Activated CD8-positive, alpha-beta T cell treated with anti-CD3 and anti-CD28 coated beads, Interleukin-2, amount 10 ng/mL, durations not matched to agents 7 days and 5 days (primary cell): ENCODE data around the gene FGF23. TPM values are rescaled to one million over a fixed set of nuclear protein-coding genes. Genes with fewer than 3 reads are reported as not detected.
A peak's percentile ranks its signal among the peaks of the same experiment; 100 is the strongest.
"Not testable (repeated sequence)": the region's sequence is repeated elsewhere in the genome, so short reads cannot be mapped to it uniquely, and the experiment has no call there.

Experiments used
- ATAC-seq: fragments of 150-1000 bp; cut with Tn5 transposase; one replicate; pipeline ENCODE4 v1.10.0; 2021; ENCODE audit warnings: moderate library complexity
- CTCF ChIA-PET: fragments of 350-600 bp; sonication (Branson Sonifier 250); formaldehyde crosslinking; loops from one replicate; lab custom pipeline; 2021; ENCODE audit warnings: antibody characterized with exemption; lab: Charles Lee
- POLR2A ChIA-PET: fragments of 350-600 bp; sonication (Branson Sonifier 250); formaldehyde crosslinking; loops from one replicate; lab custom pipeline; 2021; ENCODE audit warnings: antibody characterized with exemption; lab: Charles Lee
- DNase-seq: peaks from one replicate; pipeline ENCODE4 v3.0.0-alpha.2; 2020
- H3K27ac Mint-ChIP-seq: one replicate; pipeline ENCODE4 v1.8.0; 2021; ENCODE audit warnings: mild to moderate bottlenecking, mixed read lengths
- H3K27me3 Mint-ChIP-seq: one replicate; pipeline ENCODE4 v1.8.0; 2021; ENCODE audit warnings: low read depth, mixed read lengths
- H3K36me3 Mint-ChIP-seq: one replicate; pipeline ENCODE4 v1.8.0; 2021; ENCODE audit warnings: low read depth, mixed read lengths
- H3K4me1 Mint-ChIP-seq: one replicate; pipeline ENCODE4 v1.8.0; 2021; ENCODE audit warnings: low read depth, mixed read lengths
- H3K4me3 Mint-ChIP-seq: one replicate; pipeline ENCODE4 v1.8.0; 2021; ENCODE audit warnings: mild to moderate bottlenecking, mixed read lengths
- H3K9me3 Mint-ChIP-seq: one replicate; pipeline ENCODE4 v1.8.0; 2022; ENCODE audit warnings: mixed read lengths; ENCODE audit not compliant: insufficient read depth
- total RNA-seq, 2 experiments: library from RNA; stranded (reverse); gene quantifications; one replicate each; pipeline ENCODE4 v1.2.3, GENCODE V29; 2021

Gene FGF23
- total RNA-seq, 2 experiments from 2014 or later: not detected

DNA sequence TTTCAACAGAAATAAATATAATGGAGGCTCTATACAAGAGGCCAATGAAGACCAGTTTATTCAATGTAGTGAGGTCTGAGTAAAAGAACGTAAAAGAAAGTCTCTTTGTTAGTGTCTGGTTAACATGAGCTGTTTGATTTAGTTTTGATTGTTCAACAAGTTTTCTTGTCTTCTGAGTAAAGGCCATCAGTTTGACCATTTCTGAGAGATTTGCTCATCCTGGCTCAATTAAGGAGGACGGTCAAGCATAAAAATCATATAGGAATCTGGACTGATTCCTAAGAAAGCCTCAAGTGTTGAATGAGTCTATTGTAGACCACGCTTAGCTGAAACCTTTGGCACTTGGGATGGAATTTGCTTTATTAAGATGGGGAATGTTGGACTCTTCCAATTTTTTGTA lies 32.5 kb upstream of the FGF23 start:
- Mint-ChIP-seq H3K27ac (no peak overlapping the region), H3K4me3 (no peak overlapping the region), H3K27me3 (peaks cover 38% of the 10 kb centered on the region), H3K4me1 (peaks cover 24% of the 10 kb centered on the region), H3K9me3 (no peaks in the 10 kb centered on the region), H3K36me3 (no peaks in the 10 kb centered on the region)
- CTCF ChIA-PET: interaction anchor here (0.7 to 1.3 kb wide), 2 partner anchors 9 to 754 kb away, joined by 3 to 4 read pairs; no protein-coding TSS in a partner anchor
- DNase-seq: no peak
- POLR2A ChIA-PET: no interaction called here
- no peak for ATAC-seq

DNA sequence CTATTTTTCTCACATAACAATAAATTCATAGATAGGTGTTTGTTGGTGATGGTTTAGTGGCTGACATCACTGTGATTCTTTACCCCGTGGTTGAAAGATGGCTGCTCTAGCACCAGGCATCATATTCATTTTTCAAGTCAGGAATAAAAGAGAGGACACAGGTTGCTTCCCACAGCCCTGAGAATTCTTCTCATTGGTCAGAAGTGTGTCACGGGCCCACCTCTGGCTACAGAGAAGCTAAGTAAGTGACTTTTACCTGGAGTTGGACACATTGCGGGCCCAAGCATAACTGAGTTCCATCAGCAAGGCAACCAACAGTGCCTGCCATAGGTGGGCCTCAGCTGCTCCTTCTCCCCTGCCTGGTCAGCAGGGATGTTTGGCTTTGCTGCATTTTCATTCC lies 27.6 kb upstream of the FGF23 start:
- POLR2A ChIA-PET: no interaction called here
- Mint-ChIP-seq H3K4me3 (no peak overlapping the region), H3K27me3 (peaks cover 20% of the 10 kb centered on the region), H3K27ac (no peak overlapping the region), H3K9me3 (no peaks in the 10 kb centered on the region), H3K4me1 (no peaks in the 10 kb centered on the region), H3K36me3 (no peaks in the 10 kb centered on the region)
- DNase-seq (no peak), ATAC-seq (no peak)
- CTCF ChIA-PET: no interaction called here

DNA sequence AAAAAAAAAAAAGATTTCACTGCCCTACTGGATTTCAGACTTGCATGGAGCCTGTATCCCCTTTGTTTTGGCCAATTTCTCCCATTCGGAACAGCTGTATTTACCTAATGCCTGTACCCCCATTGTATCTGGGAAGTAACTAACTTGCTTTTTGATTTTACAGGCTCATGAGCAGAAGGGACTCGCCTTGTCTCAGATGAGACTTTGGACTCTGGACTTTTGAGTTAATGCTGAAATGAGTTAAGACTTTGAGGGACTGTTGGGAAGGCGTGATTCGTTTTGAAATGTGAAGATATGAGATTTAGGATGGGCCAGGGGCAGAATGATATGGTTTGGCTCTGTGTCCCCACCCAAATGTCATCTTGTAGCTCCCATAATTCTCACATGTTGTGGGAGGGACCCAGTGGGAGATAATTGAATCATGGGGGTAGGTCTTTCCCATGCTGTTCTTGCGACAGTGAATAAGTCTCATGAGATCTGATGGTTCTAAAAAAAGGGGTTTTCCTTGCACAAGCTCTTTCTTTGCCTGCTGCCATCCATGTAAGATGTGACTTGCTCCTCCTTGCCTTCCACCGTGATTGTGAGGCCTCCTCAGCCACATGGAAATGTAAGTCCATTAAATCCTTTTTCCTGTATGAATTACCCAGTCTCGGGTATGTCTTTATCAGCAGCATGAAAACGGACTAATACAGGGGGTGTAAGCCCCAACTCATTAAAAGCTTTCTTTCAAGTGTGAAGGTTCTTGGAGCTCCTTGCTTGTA lies 25.5 kb upstream of the FGF23 start:
- not testable (repeated sequence) for H3K4me1 Mint-ChIP-seq, H3K36me3 Mint-ChIP-seq, ATAC-seq, DNase-seq, H3K4me3 Mint-ChIP-seq, H3K27ac Mint-ChIP-seq, H3K9me3 Mint-ChIP-seq
- H3K27me3 Mint-ChIP-seq: peaks cover 18% of the 10 kb centered on the region
- ChIA-PET CTCF (interaction anchor here (1.4 to 1.7 kb wide), 2 partner anchors 16 to 49 kb away, joined by 3 to 5 read pairs; no protein-coding TSS in a partner anchor), POLR2A (interaction anchor here (0.6 kb wide), 1 partner anchor 127 kb away, joined by 3 read pairs; no protein-coding TSS in a partner anchor)

DNA sequence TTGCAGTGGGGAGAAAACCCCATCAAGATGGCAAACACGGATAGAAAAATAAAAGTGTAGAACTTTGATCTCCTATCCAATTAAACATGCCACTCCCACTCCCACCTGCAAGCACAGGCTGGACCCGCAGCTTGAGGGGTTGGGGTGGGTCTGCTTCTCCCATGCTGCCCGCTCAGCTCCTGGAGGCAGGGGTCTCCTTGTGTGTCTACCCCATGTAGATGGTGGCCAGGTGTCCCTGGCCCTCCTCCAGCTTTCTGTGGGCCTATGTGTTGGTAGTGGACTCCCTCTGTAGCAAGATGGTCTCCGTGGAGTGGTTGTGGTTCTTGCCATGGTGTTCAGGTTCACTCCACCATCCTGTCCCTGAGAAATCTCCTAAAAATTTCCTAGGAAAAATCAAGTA lies 23.5 kb upstream of the FGF23 start:
- no peak for ATAC-seq
- Mint-ChIP-seq H3K27me3 (peaks cover 21% of the 10 kb centered on the region), H3K36me3 (no peaks in the 10 kb centered on the region), H3K4me3 (no peak overlapping the region), H3K4me1 (no peaks in the 10 kb centered on the region), H3K27ac (no peak overlapping the region), H3K9me3 (no peaks in the 10 kb centered on the region)
- DNase-seq: no peak
- ChIA-PET CTCF (interaction anchor here (1.5 kb wide), 1 partner anchor 19 kb away, joined by 6 read pairs; no protein-coding TSS in a partner anchor), POLR2A (no interaction called here)

DNA sequence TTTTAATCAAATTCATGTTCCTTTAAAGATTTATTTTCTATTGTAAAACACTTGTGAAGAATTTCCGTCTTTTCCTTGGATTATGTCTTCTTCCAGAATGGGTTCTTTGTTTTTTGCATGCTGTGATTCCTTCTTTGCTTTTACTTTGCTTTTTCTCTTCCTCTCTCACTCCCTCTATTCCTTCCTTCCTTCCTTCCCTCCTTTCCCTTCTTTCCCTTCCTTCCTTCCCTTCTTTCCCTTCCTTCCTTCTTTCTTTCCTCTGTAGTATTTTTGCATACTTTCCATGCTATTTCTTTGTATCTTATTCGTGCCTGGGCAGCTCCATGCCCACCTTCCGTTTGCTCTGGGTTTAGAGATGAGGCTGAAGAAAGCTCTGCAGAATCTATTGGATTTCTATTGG lies 21.6 kb upstream of the FGF23 start:
- DNase-seq (no peak), ATAC-seq (no peak)
- ChIA-PET CTCF (interaction anchor here (1.3 kb wide), 1 partner anchor 12 kb away, joined by 3 read pairs; no protein-coding TSS in a partner anchor), POLR2A (no interaction called here)
- peaks cover 27% of the 10 kb centered on the region for H3K27me3 Mint-ChIP-seq
- no peaks in the 10 kb centered on the region for H3K36me3 Mint-ChIP-seq
- H3K4me3 Mint-ChIP-seq: no peak overlapping the region
- H3K27ac Mint-ChIP-seq: no peak overlapping the region
- no peaks in the 10 kb centered on the region for H3K9me3 Mint-ChIP-seq
- no peaks in the 10 kb centered on the region for H3K4me1 Mint-ChIP-seq

DNA sequence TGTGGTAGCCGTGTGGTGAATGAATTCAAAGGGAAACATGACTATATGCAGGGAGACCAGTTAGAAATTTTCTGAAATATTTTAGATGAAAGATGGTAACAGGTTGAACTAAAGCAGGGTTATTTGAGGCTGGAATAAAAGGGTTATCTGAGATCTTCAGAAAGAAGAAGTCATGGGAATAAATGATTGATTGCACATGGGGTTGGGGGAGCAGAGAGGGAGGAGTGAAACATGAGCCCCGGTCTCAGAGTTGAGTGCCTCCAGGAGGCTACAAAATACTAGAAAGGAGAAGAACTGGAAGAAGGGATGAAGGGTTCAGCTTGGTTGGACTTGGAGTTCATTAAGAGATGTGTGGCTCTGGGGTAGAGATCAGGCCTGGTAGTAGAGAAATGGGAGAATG lies 16.3 kb upstream of the FGF23 start:
- Mint-ChIP-seq H3K9me3 (no peaks in the 10 kb centered on the region), H3K4me3 (no peak overlapping the region), H3K36me3 (no peaks in the 10 kb centered on the region), H3K27me3 (peaks cover 39% of the 10 kb centered on the region), H3K27ac (no peak overlapping the region), H3K4me1 (peaks cover 25% of the 10 kb centered on the region)
- no peak for ATAC-seq
- no peak for DNase-seq
- POLR2A ChIA-PET: no interaction called here
- CTCF ChIA-PET: no interaction called here

DNA sequence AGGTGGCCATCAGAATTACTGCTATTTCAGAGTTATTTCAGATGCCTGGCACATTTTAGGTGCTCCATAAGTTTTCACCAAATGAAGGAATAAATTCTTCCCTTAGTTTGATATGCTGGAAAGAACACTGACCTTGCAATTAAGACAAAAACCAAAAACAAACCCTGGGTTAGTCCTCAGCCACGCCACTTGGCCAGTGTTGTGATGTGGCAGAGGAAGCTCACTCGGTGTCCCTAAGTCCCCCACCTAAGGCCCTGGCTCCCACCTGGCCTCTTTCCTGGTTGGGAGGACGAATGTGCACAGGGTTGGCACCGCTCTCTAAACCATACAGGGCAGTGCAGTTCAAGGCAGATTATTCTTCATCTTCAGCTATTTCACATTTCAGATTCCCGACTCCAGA lies 13.7 kb upstream of the FGF23 start:
- DNase-seq (no peak), ATAC-seq (no peak)
- peaks cover 32% of the 10 kb centered on the region for H3K27me3 Mint-ChIP-seq
- peaks cover 25% of the 10 kb centered on the region for H3K4me1 Mint-ChIP-seq
- H3K27ac Mint-ChIP-seq: no peak overlapping the region
- ChIA-PET CTCF (interaction anchor here (1.3 kb wide), 1 partner anchor 28 kb away, joined by 5 read pairs; no protein-coding TSS in a partner anchor), POLR2A (interaction anchor here (0.6 kb wide), 1 partner anchor 274 kb away, joined by 3 read pairs; no protein-coding TSS in a partner anchor)
- H3K9me3 Mint-ChIP-seq: no peaks in the 10 kb centered on the region
- no peaks in the 10 kb centered on the region for H3K36me3 Mint-ChIP-seq
- H3K4me3 Mint-ChIP-seq: no peak overlapping the region

DNA sequence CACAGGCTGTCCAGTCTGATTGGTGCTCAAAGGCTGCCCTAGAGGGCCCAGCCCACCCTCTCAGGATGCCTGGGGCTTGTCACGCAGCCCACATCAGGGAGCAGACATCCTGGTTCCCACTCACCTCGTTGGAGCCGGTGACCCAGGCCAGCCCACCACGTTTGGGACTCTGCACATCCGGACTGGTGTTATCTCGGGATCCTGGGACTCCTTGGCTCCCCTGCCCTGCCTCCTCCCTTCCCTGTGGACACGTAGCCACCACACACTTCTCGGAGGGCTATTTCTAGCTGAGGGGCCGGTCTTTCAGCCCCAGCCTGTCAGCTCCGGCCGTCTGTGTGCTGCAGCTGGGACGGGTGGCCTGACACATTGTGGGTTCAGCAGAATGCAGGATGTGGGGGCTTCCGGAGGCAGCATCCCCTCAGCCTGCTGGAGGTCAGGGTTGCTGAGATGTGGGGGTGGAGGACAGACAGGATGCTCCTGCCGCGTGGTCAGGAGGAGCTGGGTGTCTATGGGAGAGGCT lies 12.8 kb upstream of the FGF23 start:
- peak; percentile 79 for ATAC-seq
- H3K4me3 Mint-ChIP-seq: peak overlapping the region; percentile 63

DNA sequence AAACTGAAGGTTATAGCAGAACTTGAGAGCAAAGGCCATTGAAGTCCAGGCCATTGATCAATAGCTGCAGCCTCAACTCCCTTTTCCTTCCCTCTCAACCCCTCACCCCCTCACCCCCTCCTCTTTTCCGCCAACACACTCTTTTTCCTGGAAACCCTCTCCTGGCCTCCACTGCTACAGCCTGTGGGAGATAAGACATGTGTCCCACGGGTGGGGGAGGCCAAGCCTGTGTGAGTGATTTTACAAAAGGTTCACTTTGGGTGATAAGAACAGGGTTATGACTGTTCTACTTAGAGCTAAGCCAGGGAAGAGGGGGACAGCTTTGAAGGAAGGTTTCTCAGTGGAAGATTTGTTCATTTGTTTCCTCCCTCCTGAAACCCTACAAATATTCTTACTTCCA lies 9.2 kb upstream of the FGF23 start:
- Mint-ChIP-seq H3K27me3 (peaks cover 22% of the 10 kb centered on the region), H3K9me3 (no peaks in the 10 kb centered on the region), H3K4me1 (peaks cover 21% of the 10 kb centered on the region), H3K27ac (no peak overlapping the region), H3K4me3 (no peak overlapping the region), H3K36me3 (no peaks in the 10 kb centered on the region)
- CTCF ChIA-PET: interaction anchor here (0.5 to 0.8 kb wide), 2 partner anchors 9 to 139 kb away, joined by 3 to 4 read pairs; partner anchors contain the start of gene FGF23
- DNase-seq (no peak), ATAC-seq (no peak)
- POLR2A ChIA-PET: no interaction called here

More for the DNA sequence above, 12.8 kb upstream of the FGF23 start:
- Mint-ChIP-seq H3K27me3 (peaks cover 36% of the 10 kb centered on the region), H3K27ac (peak overlapping the region; percentile 82), H3K9me3 (no peaks in the 10 kb centered on the region), H3K36me3 (no peaks in the 10 kb centered on the region), H3K4me1 (peaks cover 25% of the 10 kb centered on the region)
- ChIA-PET POLR2A (interaction anchor here (0.6 kb wide), 1 partner anchor 274 kb away, joined by 3 read pairs; no protein-coding TSS in a partner anchor), CTCF (no interaction called here)
- peak; percentile 60 for DNase-seq

DNA sequence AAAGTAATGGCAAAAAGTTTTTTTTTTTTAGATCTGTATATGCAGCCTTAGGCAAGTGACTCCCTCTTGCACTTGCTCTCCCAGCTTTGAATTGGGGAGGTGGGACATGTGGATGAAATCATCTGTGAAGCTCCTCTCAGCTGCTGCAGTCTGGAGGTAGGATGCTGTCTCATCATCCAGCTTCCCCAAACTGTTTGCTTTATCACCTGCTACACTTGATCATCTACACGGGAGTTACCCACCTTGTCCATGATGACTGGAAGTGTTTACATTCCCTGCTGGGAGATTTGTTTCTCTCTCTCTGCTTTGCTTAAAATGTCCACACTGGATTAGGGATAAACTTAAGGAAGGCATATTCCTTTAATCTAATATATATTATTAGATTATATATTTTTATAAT lies 8.5 kb upstream of the FGF23 start:
- DNase-seq: no peak
- peaks cover 18% of the 10 kb centered on the region for H3K4me1 Mint-ChIP-seq
- H3K36me3 Mint-ChIP-seq: no peaks in the 10 kb centered on the region
- POLR2A ChIA-PET: no interaction called here
- H3K27ac Mint-ChIP-seq: no peak overlapping the region
- H3K27me3 Mint-ChIP-seq: peaks cover 22% of the 10 kb centered on the region
- no peak for ATAC-seq
- no peak overlapping the region for H3K4me3 Mint-ChIP-seq
- H3K9me3 Mint-ChIP-seq: no peaks in the 10 kb centered on the region
- CTCF ChIA-PET: no interaction called here

DNA sequence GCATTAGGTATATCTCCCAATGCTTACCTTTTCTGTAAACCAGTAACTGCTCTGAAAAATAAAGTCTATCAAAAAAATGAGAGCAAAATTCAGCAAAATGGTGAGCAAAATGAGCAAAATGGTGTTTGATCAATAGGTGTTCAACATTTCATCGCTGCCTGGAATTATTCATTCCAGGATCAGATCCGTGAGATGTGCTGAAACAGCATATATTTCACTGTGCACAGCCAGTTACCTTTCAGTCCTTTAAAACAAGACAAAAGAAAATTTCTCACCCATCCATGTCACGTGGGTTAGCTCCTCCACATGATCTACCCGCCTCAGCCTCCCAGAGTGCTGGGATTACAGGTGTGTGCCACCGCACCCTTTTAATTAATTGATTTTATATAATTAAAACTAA lies 8.1 kb upstream of the FGF23 start:
- POLR2A ChIA-PET: no interaction called here
- Mint-ChIP-seq H3K4me3 (no peak overlapping the region), H3K27ac (no peak overlapping the region), H3K36me3 (no peaks in the 10 kb centered on the region), H3K27me3 (peaks cover 19% of the 10 kb centered on the region), H3K4me1 (peaks cover 13% of the 10 kb centered on the region), H3K9me3 (no peaks in the 10 kb centered on the region)
- DNase-seq (no peak), ATAC-seq (no peak)
- CTCF ChIA-PET: no interaction called here

DNA sequence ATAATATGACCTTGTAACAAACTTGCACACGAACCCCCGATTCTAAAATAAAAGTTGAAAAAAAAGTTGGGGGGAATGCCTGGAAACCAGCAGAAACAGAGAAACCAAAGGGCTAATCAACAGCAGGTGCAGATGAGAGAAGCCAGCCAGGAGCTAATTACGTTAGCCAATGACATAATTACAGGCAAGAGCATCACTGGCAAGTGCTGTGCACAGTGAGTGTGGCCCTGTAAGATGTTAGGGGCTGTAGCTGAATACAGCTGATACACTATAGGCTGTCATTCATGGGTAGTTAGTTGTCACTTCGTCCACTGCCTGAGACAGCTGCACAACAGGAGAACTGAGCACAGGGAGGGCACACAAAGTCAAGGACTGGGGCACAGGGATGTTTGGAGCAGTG lies 7.3 kb upstream of the FGF23 start:
- Mint-ChIP-seq H3K27ac (no peak overlapping the region), H3K36me3 (no peaks in the 10 kb centered on the region), H3K4me1 (peaks cover 5% of the 10 kb centered on the region), H3K4me3 (no peak overlapping the region), H3K9me3 (no peaks in the 10 kb centered on the region), H3K27me3 (peaks cover 21% of the 10 kb centered on the region)
- ChIA-PET CTCF (no interaction called here), POLR2A (no interaction called here)
- ATAC-seq (no peak), DNase-seq (no peak)
